Left hindlimb (tissue), 1 donor: ENCODE measurements around the gene BICC1.
"Not testable (repeated sequence)": the region's sequence is repeated elsewhere in the genome, so short reads cannot be mapped to it uniquely, and the experiment has no call there.

Source experiments
- DNase-seq: peaks from one replicate; pipeline ENCODE4 v3.0.0-alpha.2; 2018

BICC1 gene

GRCh38 chr10:58836991-58837575 is 324.4 kb downstream of the BICC1 start:
- DNase-seq = no peak

DNA sequence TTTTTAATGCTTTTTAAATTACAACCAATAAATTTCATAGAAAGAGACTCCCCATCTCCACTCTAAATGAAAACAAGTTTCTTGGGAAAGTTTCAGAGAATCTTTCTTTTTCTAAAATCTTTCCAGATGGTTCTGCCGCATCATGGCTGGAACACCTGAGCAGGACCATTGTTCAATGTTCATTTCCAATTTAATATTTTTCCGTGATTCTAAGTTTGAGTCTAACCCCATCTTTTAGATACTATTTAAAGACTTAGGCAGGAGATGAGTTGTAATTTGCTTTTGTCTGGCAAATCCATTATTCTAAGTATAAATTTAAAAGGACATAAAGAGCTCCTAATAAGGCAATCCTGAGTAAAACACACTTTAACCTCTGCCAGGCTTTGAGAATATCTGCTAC is 325.2 kb downstream of the BICC1 start:
- no peak for DNase-seq

GRCh38 chr10:58838561-58839208 is 326.0 kb downstream of the BICC1 start:
- DNase-seq = no peak

DNA sequence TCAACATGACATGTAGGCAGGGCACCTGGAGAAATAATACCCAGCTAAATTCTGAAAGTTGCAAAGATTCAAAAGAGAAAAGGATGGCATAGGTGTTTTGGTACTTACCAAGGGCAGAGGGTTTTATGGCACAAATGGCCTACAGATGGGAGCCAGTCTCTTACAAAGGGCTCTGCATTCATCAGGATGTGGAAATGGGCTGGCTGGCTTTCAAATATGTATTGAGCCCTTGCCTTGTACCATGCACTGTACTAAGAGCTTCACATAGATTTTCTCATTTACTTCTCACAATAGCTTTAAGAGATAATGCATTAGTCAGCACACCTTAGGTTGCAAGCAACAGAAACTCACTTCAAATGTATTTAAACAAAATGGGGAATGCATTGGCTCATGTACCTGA is 327.1 kb downstream of the BICC1 start:
- no peak for DNase-seq

DNA sequence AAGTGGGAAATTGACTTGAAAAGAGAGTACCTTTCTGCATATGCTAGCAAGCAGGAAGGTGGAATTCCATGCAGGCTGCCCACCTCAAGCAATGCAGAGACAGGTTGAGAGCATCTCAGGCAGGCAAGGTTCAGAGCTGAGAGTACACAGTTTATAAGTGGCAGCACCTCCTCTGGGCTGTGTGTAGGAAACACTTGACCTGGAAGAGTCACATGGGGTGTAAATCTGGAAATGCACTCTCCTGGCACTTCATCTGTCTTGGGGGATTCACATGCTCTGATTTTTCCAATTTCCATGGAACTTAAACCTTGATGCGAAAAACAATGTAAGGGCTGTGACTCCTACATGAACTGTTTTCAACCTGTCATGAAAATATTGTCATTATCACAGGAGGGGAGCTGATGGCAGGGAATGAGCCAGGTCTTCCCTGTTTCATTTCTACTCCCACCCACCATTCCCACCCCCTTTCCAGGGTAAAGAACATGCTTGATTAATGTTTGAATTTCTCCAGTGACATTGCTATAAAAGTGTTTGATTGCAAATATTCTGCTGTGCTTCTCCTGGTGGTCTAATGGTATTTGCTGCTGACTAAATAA is 328.3 kb downstream of the BICC1 start:
- DNase-seq = no peak

DNA sequence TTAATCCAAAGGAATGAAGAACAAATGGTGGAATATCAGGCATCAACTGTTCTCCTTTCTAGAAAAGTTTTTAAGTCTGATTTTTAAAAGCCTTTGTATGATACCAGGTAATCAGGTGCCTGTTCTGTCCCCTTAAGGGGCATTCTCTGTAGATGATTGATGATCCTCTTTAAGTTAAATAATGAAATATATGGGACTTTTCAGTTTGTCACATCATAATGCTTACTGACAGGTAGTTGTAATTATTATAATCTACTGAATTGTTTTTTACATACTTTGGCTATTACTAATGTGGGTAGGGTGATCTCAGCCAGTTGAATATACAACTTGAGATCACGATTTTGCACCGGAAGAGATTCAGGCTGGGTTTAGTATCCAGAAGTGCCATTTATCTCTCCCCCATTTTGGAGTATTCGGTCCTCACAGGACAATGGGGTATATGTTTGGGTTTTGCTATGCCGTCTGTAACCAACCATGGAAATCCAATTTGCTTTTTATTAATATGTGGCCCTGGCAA is 330.2 kb downstream of the BICC1 start:
- DNase-seq = no peak

DNA sequence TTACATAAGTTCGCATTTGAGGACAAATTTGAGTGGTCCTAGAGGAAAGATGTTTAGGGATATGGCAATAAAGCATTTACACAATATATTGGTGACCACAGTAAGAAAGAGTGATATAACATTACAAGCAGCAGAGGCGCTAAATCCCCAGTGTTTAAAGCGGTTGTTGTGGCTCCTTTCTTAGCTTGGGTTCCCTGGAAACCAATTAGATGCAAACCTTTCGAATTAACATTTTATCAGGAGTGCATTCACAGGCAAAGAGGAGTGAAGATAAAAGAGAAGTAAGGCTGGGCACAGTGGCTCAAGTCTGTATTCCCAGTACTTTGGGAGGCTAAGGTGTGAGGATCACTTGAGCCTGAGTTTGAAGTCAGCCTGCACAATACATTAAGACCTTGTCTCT is 331.1 kb downstream of the BICC1 start:
- no peak for DNase-seq

DNA sequence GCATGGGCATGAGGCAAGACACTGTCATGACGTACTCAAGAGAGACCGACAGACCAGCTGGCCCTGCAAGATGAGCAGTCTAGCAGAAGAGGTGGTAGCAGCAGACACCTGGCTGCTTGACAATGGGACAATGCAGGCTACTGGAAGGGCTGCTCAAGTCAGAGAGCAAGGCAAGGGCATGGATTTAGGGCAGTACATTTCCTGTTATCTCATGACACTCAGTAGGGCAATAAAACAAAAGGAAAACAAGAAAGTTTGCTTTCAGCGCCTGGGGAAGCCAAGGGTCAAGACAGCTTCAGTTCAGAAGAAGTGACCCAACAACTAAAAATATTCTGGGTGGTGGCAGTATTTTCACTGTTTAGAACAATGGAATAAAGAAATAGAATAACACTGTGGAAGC is 332.0 kb downstream of the BICC1 start:
- DNase-seq = no peak

DNA sequence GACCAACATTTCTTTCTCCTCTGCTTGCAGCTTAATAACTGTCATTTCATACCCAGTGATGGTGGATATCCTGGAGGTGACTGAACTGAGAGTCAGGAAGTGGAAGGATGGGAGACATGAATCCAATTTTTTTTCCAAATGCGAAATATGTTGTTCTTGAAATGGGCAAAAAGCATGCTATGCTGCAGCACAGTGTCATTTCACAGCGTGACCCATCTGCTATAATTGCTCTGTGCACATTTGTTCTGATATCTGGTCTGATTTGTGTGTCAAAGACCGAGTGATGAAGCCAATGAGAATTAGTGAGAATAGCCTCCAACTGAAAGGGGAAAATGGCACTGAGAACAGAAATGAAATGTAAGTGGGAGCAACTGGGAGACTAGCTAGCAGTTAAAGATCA is 334.2 kb downstream of the BICC1 start:
- no peak for DNase-seq

DNA sequence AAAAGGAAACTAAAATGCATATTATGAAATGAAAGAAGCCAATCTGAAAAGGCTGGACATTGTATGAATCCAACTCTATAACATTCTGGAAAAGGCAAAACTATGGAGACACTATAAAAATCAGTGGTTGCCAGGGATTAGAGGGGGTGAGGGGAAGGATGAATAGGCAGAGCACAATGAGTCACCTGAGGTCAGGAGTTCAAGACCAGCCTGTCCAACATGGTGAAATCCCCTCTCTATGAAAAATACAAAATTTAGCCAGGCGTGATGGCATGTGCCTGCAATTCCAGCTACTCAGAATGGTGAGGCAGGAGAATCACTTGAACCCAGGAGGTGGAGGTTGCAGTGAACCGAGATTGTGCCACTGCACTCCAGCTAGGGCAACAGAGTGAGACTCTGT is 338.9 kb downstream of the BICC1 start:
- no peak for DNase-seq

GRCh38 chr10:58853668-58854067 is 341.0 kb downstream of the BICC1 start:
- DNase-seq = no peak

DNA sequence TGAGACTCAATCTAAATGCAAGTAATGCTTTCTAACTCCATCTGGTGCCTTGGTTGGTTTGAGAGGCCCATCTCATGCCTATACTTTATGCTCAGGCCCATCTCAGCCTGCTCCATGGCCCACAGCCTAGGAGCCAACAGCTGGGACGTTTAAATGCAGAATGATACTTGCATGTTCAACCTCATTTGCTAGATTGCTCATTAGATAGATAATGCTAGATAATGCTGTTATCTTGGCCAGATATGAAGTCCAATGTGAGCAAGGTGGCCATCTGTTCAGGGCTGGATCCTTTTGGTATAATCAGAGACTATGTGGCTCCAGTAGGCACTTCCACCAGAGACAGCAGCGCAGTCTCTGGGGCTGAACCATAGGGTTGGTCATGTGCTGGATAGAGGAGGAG is 342.1 kb downstream of the BICC1 start:
- DNase-seq = no peak

GRCh38 chr10:58856508-58857240 is 344.0 kb downstream of the BICC1 start:
- no peak for DNase-seq

GRCh38 chr10:58857251-58857805 is 344.7 kb downstream of the BICC1 start:
- no peak for DNase-seq

DNA sequence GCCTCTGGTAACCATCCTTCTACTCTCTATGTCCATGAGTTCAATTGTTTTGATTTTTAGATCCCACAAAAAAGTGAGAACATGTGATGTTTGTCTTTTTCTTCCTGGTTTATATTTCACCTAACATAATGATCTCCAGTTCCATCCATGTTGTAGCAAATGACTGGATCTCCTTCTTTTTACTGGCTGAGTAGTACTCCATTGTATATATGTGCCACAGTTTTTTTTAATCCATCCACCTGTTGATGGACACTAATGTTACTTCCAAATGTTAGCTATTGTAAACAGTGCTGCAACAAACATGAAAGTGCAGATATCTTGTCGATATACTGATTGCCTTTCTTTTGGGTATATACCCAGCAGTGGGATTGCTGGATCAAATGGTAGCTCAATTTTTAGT is 345.5 kb downstream of the BICC1 start:
- not testable (repeated sequence) for DNase-seq

DNA sequence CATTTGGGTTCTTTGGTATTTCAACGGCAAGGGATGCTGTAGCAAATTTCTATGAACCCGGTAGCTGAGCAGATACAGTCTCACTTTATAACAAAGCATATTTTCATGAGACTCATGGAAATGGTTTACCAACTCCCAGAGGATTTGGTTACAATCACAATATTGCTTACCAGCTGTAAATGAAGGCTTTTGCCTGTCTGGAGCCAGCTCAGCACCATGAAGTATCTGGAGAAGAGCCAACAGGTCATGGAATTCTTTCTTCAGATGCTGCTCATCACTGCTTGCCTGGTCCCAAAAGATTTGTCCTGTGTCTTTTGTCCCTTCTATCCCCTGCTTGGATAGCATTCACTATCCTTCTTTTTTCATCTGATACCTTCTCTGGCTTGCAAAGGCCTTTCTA is 346.9 kb downstream of the BICC1 start:
- no peak for DNase-seq

GRCh38 chr10:58867683-58868082 is 355.0 kb downstream of the BICC1 start:
- no peak for DNase-seq

DNA sequence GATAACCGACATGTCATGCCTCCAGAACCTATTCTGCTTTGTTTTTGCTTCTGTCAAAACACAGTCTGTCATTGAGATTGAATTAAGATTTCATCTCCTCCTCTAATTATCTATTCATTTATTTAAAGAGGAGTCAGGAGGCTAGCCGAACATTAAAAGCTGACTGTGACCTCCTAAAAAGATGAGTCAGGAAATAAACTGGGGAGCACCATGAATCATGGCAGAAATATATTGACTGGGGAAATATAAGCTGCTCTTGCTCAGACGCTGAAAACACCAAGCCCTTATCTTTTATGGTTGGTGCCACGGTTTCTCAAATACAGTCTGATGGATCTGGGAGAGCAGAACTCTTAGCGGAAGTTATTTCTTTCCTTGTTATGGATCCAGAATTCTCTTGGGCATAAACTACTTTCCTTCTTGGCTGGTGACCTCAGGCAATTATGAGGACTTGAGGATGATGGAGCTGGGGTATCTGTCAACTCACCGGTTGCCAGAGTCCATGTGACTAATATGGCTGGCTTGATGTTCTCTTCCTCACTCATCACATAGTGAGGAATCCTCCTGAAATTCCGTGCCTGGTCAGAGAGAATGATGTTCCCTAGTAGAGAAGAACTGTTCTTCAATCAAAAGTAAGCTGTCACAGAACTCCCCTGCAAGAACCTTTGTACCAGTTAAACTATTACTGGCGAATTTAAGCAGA is 356.2 kb downstream of the BICC1 start:
- no peak for DNase-seq

DNA sequence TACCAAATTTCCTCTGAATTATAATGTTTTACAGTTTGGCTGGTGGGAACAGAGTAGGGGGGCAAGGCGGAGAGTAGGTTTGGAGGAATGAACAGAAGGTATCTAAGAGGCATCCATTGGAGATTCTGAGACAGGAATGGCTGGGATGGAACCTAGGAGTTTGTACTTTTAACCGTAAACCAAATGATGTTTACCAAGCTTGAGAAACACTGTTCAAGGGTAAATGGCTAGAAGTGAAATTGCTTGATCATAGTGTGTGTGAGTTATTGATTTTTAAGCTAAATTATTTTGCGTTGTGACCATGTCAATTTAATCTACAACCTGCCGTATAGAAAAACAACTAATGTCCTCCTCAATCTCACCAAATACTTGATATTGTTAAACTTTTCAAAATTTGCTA is 357.4 kb downstream of the BICC1 start:
- DNase-seq = no peak

GRCh38 chr10:58873161-58873560 is 360.5 kb downstream of the BICC1 start:
- DNase-seq = no peak
